H1 (cell line): ENCODE measurements around the gene NUP98. TPM values are rescaled to one million over a fixed set of nuclear protein-coding genes. Genes with fewer than 3 reads are reported as not detected.

Experiments
- CTCF ChIA-PET: fragments of 300-600 bp; sonication (Branson Sonifier 250); formaldehyde crosslinking; loops from one replicate; lab custom pipeline; 2021; ENCODE audit not compliant: partially characterized antibody; lab: Charles Lee
- POLR2A ChIA-PET: fragments of 300-600 bp; sonication (Branson Sonifier 250); formaldehyde crosslinking; loops from one replicate; lab custom pipeline; 2021; ENCODE audit warnings: inconsistent platforms; ENCODE audit not compliant: partially characterized antibody; lab: Charles Lee
- DNase-seq, 2 experiments: peaks; one replicate each; pipeline versions ENCODE4 v3.0.0 to v3.0.0-alpha.2; 2010 to 2022; ENCODE audit warnings: low spot score in 2 of 2, low read depth in 1 of 2, mixed read lengths in 1 of 2
- FAIRE-seq: peaks from 2 replicates; lab custom pipeline; 2011; peaks lifted over from hg19 to GRCh38; lab: Jason Lieb, UNC
- H2AFZ ChIP-seq: 2 replicates; pipeline ENCODE4 v1.8.1; 2012; ENCODE audit warnings: low read length, inconsistent platforms
- H2AK5ac ChIP-seq: 2 replicates; pipeline ENCODE4 v1.6.1; 2013; ENCODE audit warnings: low read depth, low read length
- H2BK120ac ChIP-seq: replicated peaks from 2 replicates; pipeline ENCODE3; 2013; ENCODE audit warnings: low read depth, low read length, inconsistent platforms
- H2BK12ac ChIP-seq: 2 replicates; pipeline ENCODE4 v1.6.1; 2013; ENCODE audit warnings: low read depth, low read length
- H2BK15ac ChIP-seq: 2 replicates; pipeline ENCODE4 v1.6.1; 2013; ENCODE audit warnings: low read length
- H2BK20ac ChIP-seq: 2 replicates; pipeline ENCODE4 v1.6.1; 2013; ENCODE audit warnings: low read length
- H2BK5ac ChIP-seq: 2 replicates; pipeline ENCODE4 v1.6.1; 2013; ENCODE audit warnings: low read depth, low read length
- H3K14ac ChIP-seq: 2 replicates; pipeline ENCODE4 v1.6.1; 2013; ENCODE audit warnings: inconsistent platforms; ENCODE audit not compliant: insufficient read length
- H3K18ac ChIP-seq: 2 replicates; pipeline ENCODE4 v1.6.1; 2013; ENCODE audit warnings: low read length; ENCODE audit errors: extremely low read depth
- H3K23ac ChIP-seq: 2 replicates; pipeline ENCODE4 v1.6.1; 2013; ENCODE audit warnings: inconsistent platforms; ENCODE audit not compliant: insufficient read length
- H3K23me2 ChIP-seq: 2 replicates; pipeline ENCODE4 v1.6.1; 2013; ENCODE audit warnings: low read depth, low read length
- H3K27ac ChIP-seq: 2 replicates; pipeline ENCODE4 v1.6.1; 2011; ENCODE audit warnings: low read depth, low read length, inconsistent platforms
- H3K27me3 ChIP-seq, 4 experiments: replicated peaks in 1 of 4; 1 replicate in 1 of 4; 2 replicates in 3 of 4; pipeline versions ENCODE4 v1.6.1 to v1.8.1; 2011 to 2013; ENCODE audit warnings: low read length in 3 of 4, mild to moderate bottlenecking in 3 of 4, inconsistent platforms in 2 of 4, mixed read lengths in 2 of 4, moderate library complexity in 1 of 4; ENCODE audit not compliant: control insufficient read depth in 3 of 4, insufficient read depth in 3 of 4; ENCODE audit errors: extremely low read depth in 1 of 4
- H3K36me3 ChIP-seq, 4 experiments: 2 replicates each; pipeline versions ENCODE4 v1.6.1 to v1.8.1; 2011 to 2013; ENCODE audit warnings: mild to moderate bottlenecking in 4 of 4, low read length in 3 of 4, moderate library complexity in 2 of 4, control low read depth in 1 of 4, inconsistent platforms in 1 of 4; ENCODE audit not compliant: insufficient read depth in 4 of 4, control insufficient read depth in 2 of 4
- H3K4ac ChIP-seq: replicated peaks from 2 replicates; pipeline ENCODE3; 2013; ENCODE audit warnings: low read length, low read depth, mixed read lengths, inconsistent platforms; ENCODE audit not compliant: insufficient read length
- H3K4me1 ChIP-seq, 4 experiments: replicated peaks in 1 of 4; 1 replicate in 1 of 4; 2 replicates in 3 of 4; pipeline versions ENCODE4 v1.6.1 to v1.8.1; 2011 to 2013; ENCODE audit warnings: low read length in 3 of 4, inconsistent platforms in 2 of 4, mixed read lengths in 1 of 4; ENCODE audit not compliant: insufficient read depth in 4 of 4, control insufficient read depth in 3 of 4
- H3K4me2 ChIP-seq, 2 experiments: 2 replicates each; pipeline versions ENCODE4 v1.6.1 to v1.8.1; 2011 to 2013; ENCODE audit warnings: low read depth in 2 of 2, low read length in 2 of 2, control low read depth in 1 of 2, inconsistent platforms in 1 of 2, mild to moderate bottlenecking in 1 of 2; ENCODE audit not compliant: insufficient read depth in 1 of 2
- H3K4me3 ChIP-seq, 4 experiments: fragments of 200-600, 300-600 bp in 1 of 4; sonication (generic), shearing (Covaris generic), sonication (Bioruptor Twin) in 1 of 4; 2 replicates each; pipeline versions ENCODE4 v1.5.1 to v1.8.1; 2011 to 2016; ENCODE audit warnings: low read length in 4 of 4, low read depth in 3 of 4, control low read depth in 2 of 4, inconsistent platforms in 2 of 4, mild to moderate bottlenecking in 2 of 4, mixed read lengths in 1 of 4, moderate library complexity in 1 of 4; ENCODE audit not compliant: insufficient read depth in 2 of 4; ENCODE audit errors: extremely low read depth in 1 of 4
- H3K56ac ChIP-seq: replicated peaks from 2 replicates; pipeline ENCODE3; 2013; ENCODE audit warnings: low read depth, mild to moderate bottlenecking, mixed read lengths, low read length, inconsistent platforms; ENCODE audit not compliant: insufficient read length
- H3K79me1 ChIP-seq: 2 replicates; pipeline ENCODE4 v1.6.1; 2013; ENCODE audit warnings: low read depth, low read length, control low read depth
- H3K79me2 ChIP-seq, 2 experiments: 2 replicates each; pipeline versions ENCODE4 v1.6.1 to v1.8.1; 2012 to 2013; ENCODE audit warnings: low read length in 2 of 2, mild to moderate bottlenecking in 2 of 2, inconsistent platforms in 1 of 2; ENCODE audit not compliant: insufficient read depth in 2 of 2, control insufficient read depth in 1 of 2
- H3K9ac ChIP-seq, 4 experiments: replicated peaks in 1 of 4; 1 replicate in 1 of 4; 2 replicates in 3 of 4; pipeline versions ENCODE4 v1.6.1 to v1.8.1; 2011 to 2013; ENCODE audit warnings: low read depth in 3 of 4, low read length in 3 of 4, control low read depth in 2 of 4, mild to moderate bottlenecking in 2 of 4, moderate library complexity in 2 of 4, inconsistent platforms in 1 of 4; ENCODE audit errors: extremely low read depth in 1 of 4
- H3K9me3 ChIP-seq, 2 experiments: 2 replicates each; pipeline versions ENCODE4 v1.6.1 to v1.8.1; 2012 to 2013; ENCODE audit warnings: mild to moderate bottlenecking in 2 of 2, moderate library complexity in 2 of 2, control low read depth in 1 of 2, inconsistent platforms in 1 of 2, low read depth in 1 of 2, low read length in 1 of 2, mixed read lengths in 1 of 2; ENCODE audit not compliant: insufficient read depth in 2 of 2
- H4K20me1 ChIP-seq, 2 experiments: replicated peaks in 1 of 2; 2 replicates each; pipeline versions ENCODE3 to v1.8.1; 2011 to 2013; ENCODE audit warnings: inconsistent platforms in 2 of 2, low read length in 2 of 2, mild to moderate bottlenecking in 1 of 2; ENCODE audit not compliant: insufficient read depth in 2 of 2, control insufficient read depth in 1 of 2
- H4K5ac ChIP-seq: 2 replicates; pipeline ENCODE4 v1.6.1; 2013; ENCODE audit warnings: low read length, low read depth, mixed read lengths, inconsistent platforms; ENCODE audit not compliant: insufficient read length
- H4K8ac ChIP-seq: 2 replicates; pipeline ENCODE4 v1.8.0; 2013; ENCODE audit warnings: mild to moderate bottlenecking, moderate library complexity, low read length, inconsistent platforms; ENCODE audit not compliant: insufficient read depth; ENCODE audit errors: extremely low read depth
- H4K91ac ChIP-seq: replicated peaks from 2 replicates; pipeline ENCODE3; 2013; ENCODE audit warnings: low read length, mixed read lengths, inconsistent platforms; ENCODE audit not compliant: insufficient read length
- ATF3 ChIP-seq: IDR thresholded peaks from 2 replicates; pipeline ENCODE4 v1.6.1; 2011; ENCODE audit warnings: low read depth, mild to moderate bottlenecking, low read length; ENCODE audit not compliant: insufficient read depth
- WGBS, 2 experiments: shearing (Covaris generic) in 1 of 2; methylation state at CpG; one replicate each; pipeline versions ENCODE4 v1.1.6 to v1.1.7; 2013 to 2015; ENCODE audit warnings: low lambda C conversion rate in 2 of 2, mixed read lengths in 2 of 2, inconsistent platforms in 1 of 2, low coverage in 1 of 2, missing lambda C conversion rate in 1 of 2; ENCODE audit not compliant: insufficient replicate concordance in 2 of 2, insufficient coverage in 1 of 2, insufficient read length in 1 of 2; ENCODE audit errors: extremely low coverage in 1 of 2, missing lambda C conversion rate in 1 of 2; 5-methylcytosine and 5-hydroxymethylcytosine counted together
- polyA plus RNA-seq, 7 experiments: library from polyadenylated mRNA; depleted of rRNA in 3 of 7; stranded (reverse) in 5 of 7; unstranded in 2 of 7; fragments of >200 nt in 5 of 7; fragments of 200-250 nt in 2 of 7; gene quantifications; 1 replicate in 5 of 7; 2 replicates in 1 of 7; 4 replicates in 1 of 7; pipeline versions ENCODE4 v1.2.1 to v1.2.3, GENCODE V29; 2011 to 2013; ENCODE audit warnings: missing spikeins in 2 of 7, mixed read lengths in 2 of 7
- total RNA-seq: library from RNA; stranded (reverse); fragmentation: NEBNext Ultra II Directional; extraction: Animal tissue kit (Norgen Biotek cat#: 25700); gene quantifications from 2 replicates; pipeline ENCODE4 v1.2.1, GENCODE V29; 2021

NUP98 gene
- total and polyA plus RNA-seq, 2 of the 8 experiments (the other 6 are each of a cell fraction or from before 2014, with no cell fraction given): 98.6 to 261 TPM

GRCh38 chr11:3796346-3796745 lies 1.0 kb downstream of the NUP98 start:
- H3K4ac ChIP-seq: no peak overlapping the region
- no peak for FAIRE-seq
- H3K36me3 ChIP-seq: peaks cover 0 to 19% (median 11%) of the 10 kb centered on the region in 4 experiments; a peak in 6 of 8 replicates
- ChIA-PET CTCF (interaction anchor here (7.8 kb wide), 1 partner anchor 13 kb away, joined by 81 read pairs; the partner anchor contains the start of gene PGAP2), POLR2A (interaction anchor here (0.8 to 1.4 kb wide), 7 partner anchors 10 to 42 kb away, joined by 3 to 6 read pairs (median 4); no protein-coding TSS in a partner anchor)
- H3K4me1 ChIP-seq: peaks cover 0 to 5% (median 2%) of the 10 kb centered on the region in 4 experiments; a peak in 1 of 7 replicates
- H3K9me3 ChIP-seq: no peaks in the 10 kb centered on the region
- H2AK5ac ChIP-seq: no peak overlapping the region
- no peak overlapping the region for H3K23ac ChIP-seq
- H3K27ac ChIP-seq: no peak overlapping the region
- peaks cover 7% of the 10 kb centered on the region for H3K23me2 ChIP-seq
- no peak overlapping the region for H2AFZ ChIP-seq
- H3K18ac ChIP-seq: no peak overlapping the region
- H2BK120ac ChIP-seq: no peak overlapping the region
- no peaks in the 10 kb centered on the region for H3K27me3 ChIP-seq
- peak overlapping the region; percentile 84 to 86 for H3K4me2 ChIP-seq
- peaks cover 13 to 18% of the 10 kb centered on the region in 2 experiments for H4K20me1 ChIP-seq
- no peak overlapping the region for H4K8ac ChIP-seq
- no peak overlapping the region for H3K14ac ChIP-seq
- H4K5ac ChIP-seq: no peak overlapping the region
- no peak overlapping the region for H2BK5ac ChIP-seq
- no peak overlapping the region for H2BK12ac ChIP-seq
- no peak overlapping the region for H2BK20ac ChIP-seq
- DNase-seq: no peak
- peaks cover 6% of the 10 kb centered on the region; the same call in 1 of the 2 replicates for H3K79me1 ChIP-seq
- peaks cover 35 to 59% of the 10 kb centered on the region in 2 experiments for H3K79me2 ChIP-seq
- H3K4me3 ChIP-seq: peak overlapping the region; percentile 83 to 95 (median 93)
- H3K56ac ChIP-seq: no peak overlapping the region
- no peak overlapping the region for H2BK15ac ChIP-seq
- H4K91ac ChIP-seq: no peak overlapping the region
- H3K9ac ChIP-seq: peak overlapping the region; percentile 4 to 89 (median 66)
- 57% methylated on average over 14 of the region's 14 CpGs; no CpG with 5 or more reads in 1 of the 2 experiments for WGBS, 2 experiments
- TF ChIP-seq ATF3: no peak
